GM18517 (cell line): ENCODE measurements around the gene STAT4.
"Not testable (repeated sequence)": the region's sequence is repeated elsewhere in the genome, so short reads cannot be mapped to it uniquely, and the experiment has no call there.

Experiments
- ATAC-seq: cut with Tn5 transposase; IDR thresholded peaks from one replicate; pipeline ENCODE4 v1.9.1; 2021; ENCODE audit warnings: mild to moderate bottlenecking, moderate library complexity; ENCODE audit not compliant: unreplicated experiment

STAT4 gene

DNA sequence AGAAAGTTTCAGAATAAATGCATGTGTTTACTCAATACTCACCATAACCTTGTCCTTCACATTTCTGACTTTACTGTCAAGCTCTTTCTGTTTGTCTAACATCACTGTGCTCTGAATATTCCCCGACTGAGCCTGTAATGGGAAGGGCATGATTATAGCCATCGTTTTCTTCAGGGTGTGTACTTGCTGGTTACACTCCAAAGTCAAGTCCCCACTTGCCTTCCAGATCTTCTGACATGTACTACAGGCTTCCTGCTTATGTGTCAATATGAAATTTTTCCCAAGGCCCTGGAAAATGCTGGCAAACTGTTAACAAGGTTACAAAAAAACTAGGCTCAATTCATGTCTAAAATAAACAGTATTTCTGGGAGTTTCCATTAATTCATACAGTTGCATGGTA lies 149.8 kb downstream of the STAT4 start:
- no peak for ATAC-seq

DNA sequence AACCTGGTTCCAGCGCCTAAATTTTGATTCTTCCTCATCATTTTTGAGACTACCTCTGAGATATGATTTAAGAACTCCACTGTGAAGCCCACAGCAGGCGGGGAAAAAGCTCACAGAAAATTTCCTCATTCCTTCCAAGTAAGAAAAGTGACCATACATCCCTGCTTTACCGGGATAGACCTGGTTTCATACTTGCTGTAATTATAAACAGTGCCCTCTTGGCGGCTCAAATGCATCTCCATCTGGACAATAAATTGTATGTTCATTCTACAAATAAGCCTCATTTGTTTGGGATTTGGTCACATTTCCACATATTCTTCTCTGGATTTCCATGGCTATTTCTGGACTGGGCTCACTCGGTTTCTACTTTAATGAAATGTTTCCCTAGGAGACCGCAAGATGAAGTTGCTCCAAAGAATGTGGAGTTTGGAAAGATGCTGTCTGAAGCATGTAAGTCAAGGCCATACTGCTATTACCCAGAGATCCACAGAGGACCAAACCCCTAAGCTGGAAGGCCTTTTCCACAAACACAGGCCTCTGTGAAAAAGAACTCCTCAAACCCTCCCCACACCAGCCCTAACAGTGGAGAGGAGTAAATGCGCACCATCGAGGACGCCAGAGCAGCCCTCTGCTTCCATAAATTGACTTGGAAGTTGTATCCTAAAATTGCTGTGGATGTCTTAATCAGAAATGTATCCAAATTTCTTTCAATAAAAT lies 150.7 kb downstream of the STAT4 start:
- no peak for ATAC-seq

DNA sequence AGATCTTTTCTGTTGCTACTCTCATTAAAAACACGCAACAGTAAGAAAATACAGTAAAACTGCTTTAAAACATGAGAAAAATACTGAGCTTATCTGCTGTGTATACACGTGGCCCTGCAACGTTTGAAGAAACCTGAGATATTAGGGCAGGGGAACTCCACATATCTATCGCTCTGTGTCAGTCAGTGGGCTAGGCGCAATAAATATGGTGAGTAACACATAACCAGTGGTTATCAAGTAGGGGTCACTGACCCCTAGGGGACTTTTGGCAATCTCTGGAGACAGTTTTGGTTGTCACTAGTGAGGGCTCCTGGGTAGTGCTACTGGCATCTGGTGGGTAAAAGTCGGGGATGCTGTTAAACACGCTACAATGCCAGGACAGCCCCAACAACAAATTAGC lies 151.7 kb downstream of the STAT4 start:
- ATAC-seq, result no peak

DNA sequence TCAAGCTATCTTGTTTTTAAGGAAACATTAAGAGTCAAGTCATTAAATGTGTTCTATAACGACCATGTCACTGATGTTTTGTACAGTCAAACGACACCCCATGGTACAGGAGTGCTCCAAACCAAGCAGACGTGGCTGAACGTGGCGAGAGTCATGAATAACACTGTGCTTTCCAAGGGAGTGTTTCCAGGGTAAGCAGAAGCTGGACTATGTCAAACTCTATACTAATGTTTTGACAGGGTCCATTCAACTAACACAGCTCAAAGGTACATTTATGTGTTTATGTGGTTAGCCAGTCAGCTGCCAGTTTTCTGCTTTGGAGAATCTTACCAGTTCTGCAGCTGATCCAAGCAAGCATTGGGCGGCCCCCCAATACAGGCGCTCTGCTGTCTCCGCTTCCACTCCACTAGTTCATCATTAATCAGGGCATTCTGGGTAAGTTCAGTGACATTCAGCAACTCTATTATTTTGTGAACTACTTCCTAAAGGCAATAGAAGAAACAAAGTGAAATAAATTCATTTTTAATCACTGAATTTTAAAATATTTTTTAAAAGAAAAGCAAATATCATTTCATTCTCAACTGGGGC lies 153.2 kb downstream of the STAT4 start:
- no peak for ATAC-seq

DNA sequence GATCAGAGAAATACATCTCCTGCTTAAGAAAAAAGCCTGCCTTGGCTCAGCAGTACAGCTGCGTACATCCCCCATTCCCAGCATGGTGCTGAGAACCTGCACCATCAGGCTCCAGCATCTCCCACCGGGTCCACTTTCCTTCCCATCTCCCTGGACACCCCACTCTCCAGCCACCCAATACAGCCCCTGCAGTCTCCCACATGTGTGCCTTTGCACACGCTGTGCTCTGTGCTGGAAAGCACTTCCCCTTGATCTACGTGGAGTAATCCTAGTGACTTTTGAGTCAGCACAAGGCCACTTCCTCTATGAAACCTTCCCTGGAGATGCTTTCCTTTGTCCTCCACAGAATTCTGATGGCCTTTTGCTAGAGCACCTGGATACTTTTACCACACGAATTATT lies 153.8 kb downstream of the STAT4 start:
- ATAC-seq, result no peak

DNA sequence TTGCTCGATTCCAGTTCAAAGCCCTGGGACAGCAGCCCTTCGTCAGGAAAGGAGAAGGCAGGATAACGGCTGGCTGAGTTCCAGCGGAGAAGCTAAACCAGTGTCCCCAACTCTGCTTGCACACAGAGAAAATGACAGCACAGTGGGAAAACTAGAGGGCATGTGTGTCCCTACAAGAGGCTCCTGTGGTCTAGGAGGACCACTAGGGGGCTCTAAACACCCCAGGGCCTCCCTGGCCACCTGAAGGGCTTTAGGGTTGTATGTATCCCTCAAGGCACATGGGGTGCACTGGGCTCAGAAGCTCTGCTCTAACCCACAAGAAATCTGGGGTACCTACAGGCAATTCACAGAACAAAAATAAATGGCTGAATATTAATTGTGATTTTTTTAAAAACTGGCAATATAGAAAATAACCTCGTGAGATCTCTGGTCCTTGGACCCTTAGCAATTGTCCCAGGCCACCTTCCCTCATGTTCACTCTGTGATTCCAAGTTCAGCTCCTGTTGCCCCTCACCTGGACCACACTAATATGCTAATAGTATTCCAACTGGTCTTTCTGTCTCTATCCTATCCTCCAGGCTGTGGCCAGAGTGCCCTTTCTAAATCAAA lies 154.4 kb downstream of the STAT4 start:
- no peak for ATAC-seq

DNA sequence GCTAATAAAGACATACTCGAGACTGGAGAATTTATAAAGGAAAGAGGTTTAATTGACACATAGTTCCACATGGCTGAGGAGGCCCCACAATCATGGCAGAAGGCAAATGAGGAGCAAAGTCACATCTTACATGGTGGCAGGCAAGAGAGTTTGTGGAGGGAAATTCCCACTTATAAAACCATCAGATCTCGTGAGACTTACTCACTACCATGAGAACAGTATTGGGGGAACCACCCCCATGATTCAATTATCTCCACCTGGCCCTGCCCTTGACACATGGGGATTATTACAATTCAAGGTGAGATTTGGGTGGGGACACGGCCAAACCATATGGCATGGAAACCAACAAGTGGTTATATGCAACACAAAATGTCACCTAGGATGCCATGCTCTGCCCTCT lies 155.5 kb downstream of the STAT4 start:
- not testable (repeated sequence) for ATAC-seq

DNA sequence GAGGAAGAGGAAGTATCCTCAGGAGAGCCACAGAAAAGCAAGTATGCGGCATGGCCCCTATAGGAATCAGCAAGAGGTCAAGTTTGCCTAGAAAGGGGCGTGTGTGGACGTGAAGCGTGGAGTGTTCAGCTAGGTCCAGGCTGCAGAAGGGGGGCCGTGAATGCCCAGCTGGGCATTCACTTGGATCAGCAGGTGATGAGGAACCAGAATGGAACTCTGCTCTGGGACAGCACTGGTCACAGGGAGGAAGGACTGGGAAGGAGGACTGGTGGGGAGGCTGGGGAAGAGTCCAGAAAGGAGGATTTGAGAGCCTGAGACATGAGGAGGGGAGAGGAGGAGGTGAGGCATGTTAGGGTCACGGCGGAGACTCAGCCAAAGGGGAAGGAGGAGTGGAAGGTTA lies 156.6 kb downstream of the STAT4 start:
- no peak for ATAC-seq

DNA sequence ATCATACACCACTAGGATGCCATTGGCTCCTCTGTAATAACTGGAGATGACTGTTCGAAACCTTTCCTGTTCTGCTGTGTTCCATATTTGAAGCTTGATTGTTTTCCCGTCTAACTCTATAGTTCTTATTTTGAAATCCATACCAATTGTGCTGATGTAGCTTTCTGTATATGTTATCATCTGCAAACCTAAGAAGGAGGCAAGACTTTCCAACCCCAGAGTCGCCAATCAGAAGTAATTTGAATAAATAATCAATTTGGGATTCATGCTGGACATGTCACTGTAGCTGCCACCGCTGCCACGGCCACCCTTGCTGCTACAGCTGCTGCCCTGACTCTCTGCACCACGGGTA lies 157.5 kb downstream of the STAT4 start:
- no peak for ATAC-seq

DNA sequence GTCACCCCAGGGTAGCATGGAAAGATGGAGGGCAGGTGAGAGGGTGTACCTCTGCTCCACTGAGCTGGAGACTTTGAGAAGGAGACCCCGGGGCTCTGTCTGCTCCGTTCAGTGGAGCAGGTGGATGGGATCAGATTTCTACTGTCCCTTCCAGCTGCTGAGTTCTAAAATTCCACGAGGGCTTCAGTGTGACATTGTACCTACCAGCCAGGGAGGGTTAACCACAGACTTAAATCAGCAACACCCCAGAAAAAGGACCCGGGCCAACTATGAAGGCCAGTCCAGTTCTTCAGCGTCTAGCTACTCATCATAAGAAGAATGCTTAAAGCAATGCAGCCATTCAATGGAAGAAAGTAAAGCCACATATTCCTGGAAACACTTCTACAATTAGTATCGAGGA lies 160.7 kb downstream of the STAT4 start:
- no peak for ATAC-seq

DNA sequence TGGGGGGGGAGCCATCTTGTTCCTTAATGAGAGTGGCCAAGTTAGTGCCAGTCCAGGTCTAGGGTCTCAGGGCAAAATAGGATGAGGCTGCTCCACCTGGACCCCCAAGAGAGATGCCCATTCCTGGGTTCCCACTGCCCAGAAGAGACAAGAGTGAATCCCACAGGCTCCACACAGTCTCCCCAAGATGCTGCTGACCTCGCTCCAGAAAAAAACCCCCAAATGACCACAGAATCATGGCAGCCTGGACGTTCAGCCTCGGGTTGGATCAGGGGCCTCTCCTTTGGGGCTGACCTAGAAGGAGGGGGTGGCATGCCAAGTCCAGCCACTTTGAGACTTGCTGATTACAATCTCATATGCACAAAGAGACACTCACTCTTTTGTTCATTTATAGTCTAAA lies 161.9 kb downstream of the STAT4 start:
- no peak for ATAC-seq

DNA sequence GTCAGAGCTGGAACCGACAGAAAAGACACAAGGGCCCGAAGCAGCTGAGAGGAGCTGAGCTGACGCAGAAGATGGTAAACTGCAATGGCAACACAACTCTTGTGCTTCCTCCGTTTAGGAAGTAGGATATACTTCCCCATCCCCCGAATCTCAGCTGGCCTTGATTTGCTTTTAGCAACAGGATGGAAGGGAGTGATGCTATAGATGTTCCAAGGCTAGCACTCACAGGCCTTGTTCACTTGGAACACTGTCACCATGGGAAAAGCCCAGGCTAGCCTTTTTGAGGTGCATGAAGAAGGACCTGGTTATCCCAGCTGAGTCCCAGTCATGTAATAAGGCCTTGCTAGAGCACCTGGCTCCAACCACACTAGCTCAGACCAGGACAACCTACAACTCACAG lies 162.9 kb downstream of the STAT4 start:
- ATAC-seq, result no peak

DNA sequence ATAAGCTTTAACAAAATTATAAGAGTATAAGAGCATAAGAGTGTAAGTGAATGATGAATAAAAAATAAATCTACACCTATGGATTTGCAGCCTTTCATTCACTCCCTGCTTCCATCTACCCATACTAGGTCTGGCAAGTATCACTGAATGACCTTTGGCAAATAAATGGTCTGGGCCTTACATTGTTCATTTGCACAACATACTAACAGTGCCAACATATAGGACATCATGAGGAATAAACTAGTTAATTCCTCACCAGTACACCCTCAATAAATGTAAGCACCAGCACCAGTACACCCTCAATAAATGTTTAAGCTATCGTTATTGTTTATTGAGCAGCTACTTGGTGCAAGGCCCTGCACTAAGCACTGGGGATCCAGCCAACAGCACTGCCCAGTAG lies 163.7 kb downstream of the STAT4 start:
- ATAC-seq, result no peak

DNA sequence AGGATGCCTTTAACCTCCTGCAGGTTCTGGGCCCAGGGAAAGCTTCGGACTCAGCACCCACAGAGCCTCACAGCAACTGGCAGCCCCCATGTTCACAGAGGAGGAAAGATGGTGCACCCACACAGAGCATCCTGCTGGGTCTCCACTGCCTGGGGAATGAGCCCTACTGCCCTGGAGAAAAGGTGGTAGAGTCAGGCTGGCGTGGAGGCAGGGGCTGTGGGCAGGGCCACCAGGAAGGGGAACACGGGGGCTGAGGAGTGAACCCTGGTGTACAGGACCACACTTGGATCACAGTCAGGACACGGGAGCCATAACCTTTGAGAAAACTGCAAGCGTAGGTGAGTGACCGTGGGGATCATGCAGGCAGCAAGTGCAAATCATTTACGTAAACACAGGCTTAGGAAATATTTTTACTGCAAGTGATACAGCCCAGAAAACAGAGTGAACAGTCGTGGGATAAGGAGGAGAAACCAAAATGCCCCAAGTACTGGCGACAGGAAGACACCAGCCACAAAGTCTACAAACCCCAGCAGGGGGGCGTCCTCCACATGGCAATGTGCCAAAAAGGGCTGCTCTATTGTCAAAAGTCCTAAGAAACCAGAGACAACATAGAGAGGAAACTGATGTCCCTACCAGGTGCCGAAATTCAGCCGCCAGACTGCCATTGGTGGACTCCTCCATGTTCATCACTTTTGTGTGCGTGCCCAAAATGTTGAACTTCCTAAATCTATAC lies 164.4 kb downstream of the STAT4 start:
- no peak for ATAC-seq

DNA sequence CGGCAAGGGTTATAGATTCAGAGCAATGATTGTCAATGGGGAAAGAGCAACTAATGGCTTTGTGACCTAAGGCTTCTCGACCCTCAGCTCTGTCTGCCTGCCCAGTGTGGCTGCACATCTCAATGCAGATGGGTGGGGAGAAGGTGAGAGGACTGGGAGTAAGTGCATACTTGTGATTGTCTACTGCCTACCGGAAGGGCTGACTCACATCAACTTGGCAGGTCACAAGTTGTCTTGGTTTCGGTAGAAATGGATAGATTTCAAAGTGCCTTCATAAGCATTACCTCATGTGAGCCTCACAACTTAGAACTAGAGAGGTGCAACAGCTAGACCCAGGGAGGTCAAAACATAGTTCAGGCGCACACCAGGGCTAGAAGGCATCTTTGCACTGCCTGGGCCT lies 166.2 kb downstream of the STAT4 start:
- no peak for ATAC-seq

DNA sequence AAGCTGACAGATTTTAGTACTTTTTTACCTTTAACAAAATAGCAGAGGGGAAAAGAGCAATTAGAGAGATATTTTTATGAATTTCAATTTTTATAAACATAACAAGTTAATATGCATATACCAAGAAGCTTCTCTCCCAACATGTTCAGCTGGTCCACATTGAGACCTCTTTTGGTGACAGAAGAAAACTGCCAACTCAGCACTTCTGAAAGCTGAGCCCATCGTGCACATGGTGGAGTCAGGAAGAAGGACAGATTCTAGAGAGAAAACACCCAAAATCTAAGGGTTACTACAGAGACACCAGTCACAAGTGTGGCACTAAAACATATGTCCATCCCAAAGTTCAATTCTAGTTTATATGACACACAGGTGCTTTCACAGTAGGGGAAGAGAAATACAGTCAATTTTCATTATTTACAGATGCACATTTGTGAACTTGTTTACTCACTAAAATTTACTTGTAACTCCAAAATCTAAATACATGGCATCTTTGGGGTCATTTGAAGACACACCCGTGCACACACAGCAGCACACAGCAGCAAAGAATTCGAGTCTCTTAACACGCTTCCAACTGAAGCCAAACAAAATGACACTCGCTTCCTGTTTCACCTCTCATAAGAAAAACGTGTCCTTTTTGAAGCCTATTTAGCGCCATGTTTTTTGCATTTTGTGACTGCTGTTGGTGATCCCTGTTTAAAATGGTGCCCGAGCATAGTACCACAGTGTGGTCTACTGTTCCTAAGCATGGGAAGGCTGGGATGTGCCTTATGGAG lies 168.3 kb downstream of the STAT4 start:
- ATAC-seq, result no peak

DNA sequence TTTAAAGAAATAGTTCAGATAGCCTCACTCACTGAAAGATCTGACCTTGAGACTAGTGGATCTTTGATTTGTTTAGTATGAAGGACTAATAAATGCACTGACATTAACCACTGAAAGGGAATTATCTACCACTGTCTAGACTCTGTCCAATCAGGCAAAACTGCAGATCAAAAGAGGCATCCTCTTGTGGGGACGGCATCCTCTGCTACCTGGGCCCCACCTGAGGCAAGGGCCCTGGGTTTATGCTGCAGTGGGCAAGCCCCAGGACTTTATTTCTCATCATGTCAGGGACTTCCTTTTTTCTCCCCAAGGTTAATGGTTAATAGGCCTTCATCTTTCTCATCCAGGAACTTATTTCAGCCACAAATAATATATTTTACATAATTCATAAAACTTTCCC lies 169.1 kb downstream of the STAT4 start:
- ATAC-seq, result no peak

DNA sequence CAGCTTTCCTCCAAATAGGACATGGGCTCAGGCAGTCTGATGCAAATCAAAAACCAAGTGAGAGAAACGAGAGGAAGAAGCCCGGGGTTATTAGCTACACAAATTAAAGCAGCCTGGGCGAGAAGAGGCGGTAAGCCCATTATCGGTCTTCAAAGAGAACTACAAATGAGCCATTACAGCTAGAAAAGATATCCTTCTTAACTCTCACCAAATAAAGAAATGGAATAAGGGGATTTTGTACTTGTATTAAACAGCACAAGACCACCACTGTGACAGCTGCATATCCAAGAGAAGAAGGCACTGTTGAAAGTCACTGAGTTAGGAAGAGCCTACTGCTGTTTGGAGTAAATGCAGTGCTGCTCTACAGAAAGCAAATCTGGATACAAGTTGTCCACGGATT lies 169.5 kb downstream of the STAT4 start:
- ATAC-seq, result no peak

DNA sequence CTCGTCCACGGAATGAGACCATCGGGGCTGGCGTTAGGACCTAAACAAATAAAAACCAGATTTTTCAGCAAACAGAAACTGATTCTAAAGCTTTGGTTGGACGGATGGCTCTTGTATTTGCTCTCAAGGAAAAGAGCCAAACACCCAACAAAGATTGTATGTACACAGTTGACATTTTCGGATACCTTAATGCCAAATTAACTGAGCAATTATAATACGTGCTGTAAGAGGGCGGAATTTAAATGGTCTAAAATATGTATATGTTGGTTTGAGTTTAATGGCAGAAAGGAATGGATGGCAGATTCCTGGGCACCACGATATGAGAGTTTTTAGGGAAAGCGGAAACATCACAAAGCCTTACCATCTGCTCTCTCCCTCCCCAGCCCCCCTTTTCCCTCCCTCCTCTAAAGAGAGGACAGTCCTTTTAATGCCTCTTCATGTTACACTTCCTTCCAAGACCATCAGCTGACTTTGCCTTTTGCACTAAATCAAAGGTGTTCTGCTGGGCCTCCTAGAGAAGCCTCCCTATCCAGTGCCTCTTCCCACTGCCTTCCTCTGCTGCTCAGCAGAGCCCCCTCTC lies 170.1 kb downstream of the STAT4 start:
- no peak for ATAC-seq

DNA sequence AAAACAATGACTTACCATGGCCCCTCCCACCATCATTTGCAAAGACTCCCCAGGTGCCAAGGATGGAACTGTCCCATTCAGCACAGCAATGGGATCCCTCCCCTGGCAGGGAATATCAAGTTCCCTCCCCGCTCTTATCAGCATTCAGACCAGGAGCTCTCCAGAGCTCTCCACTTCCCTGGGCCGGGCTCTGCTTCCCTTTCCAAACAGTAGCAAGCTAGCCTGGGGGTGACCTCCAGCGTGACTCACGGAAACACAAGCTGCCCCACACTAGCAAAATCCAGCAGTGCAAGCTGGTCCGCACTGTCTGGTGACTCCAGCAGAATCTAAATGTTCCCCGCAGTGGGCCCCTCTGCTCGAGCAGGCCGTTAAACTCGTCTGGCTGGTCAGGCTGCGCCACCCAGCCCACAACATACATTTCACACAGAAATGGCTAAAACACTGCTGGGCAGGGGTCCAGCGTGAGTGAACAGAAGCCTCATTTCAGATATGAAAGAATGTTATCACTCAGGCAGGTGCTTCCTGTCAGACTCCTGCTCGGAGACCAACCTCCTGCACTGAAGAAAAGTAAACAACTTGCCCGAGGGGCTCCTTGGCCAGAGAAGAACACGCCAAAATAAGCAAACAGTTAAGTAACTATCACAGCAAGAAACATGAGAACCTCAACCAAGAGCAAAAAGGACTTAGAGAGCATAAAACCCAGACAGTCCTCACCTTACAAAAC lies 170.7 kb downstream of the STAT4 start:
- ATAC-seq, result no peak
